AG10803 (cell line): ENCODE results near the gene AKT3.

ENCODE experiments used
- DNase-seq: peaks from one replicate; pipeline ENCODE4 v3.0.0; 2010; ENCODE audit warnings: low read depth
- H3K4me3 ChIP-seq: 2 replicates; pipeline ENCODE4 v1.5.1; 2011; ENCODE audit warnings: mild to moderate bottlenecking, low read length, control low read depth
- TF ChIP-seq, protein P1 (sequence below): conservative IDR thresholded peaks from 2 replicates; pipeline ENCODE4 v1.5.1; 2011; ENCODE audit warnings: mild to moderate bottlenecking, low read length, control low read depth, inconsistent platforms

Gene AKT3

GRCh38 chr1:243496806-243497205, 353.2 kb downstream of the AKT3 start:
- no peak for DNase-seq
- TF ChIP-seq, protein P1, sequence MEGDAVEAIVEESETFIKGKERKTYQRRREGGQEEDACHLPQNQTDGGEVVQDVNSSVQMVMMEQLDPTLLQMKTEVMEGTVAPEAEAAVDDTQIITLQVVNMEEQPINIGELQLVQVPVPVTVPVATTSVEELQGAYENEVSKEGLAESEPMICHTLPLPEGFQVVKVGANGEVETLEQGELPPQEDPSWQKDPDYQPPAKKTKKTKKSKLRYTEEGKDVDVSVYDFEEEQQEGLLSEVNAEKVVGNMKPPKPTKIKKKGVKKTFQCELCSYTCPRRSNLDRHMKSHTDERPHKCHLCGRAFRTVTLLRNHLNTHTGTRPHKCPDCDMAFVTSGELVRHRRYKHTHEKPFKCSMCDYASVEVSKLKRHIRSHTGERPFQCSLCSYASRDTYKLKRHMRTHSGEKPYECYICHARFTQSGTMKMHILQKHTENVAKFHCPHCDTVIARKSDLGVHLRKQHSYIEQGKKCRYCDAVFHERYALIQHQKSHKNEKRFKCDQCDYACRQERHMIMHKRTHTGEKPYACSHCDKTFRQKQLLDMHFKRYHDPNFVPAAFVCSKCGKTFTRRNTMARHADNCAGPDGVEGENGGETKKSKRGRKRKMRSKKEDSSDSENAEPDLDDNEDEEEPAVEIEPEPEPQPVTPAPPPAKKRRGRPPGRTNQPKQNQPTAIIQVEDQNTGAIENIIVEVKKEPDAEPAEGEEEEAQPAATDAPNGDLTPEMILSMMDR = no peak
- no peak overlapping the region for H3K4me3 ChIP-seq

- 0 out of 2 replicates have a peak overlapping the region, but pooled peaks have one; percentile 12 for H3K4me3 ChIP-seq
- no peak for DNase-seq
- TF ChIP-seq, protein P1 = no peak
Measured at GRCh38 chr1:243496187-243496646, 353.8 kb downstream of the AKT3 start.

- DNase-seq = peak; percentile 79
- TF ChIP-seq, protein P1 = no peak
- 0 out of 2 replicates have a peak overlapping the region, but pooled peaks have one; percentile 12 for H3K4me3 ChIP-seq
Measured at GRCh38 chr1:243495442-243496186, 354.4 kb downstream of the AKT3 start.

DNA sequence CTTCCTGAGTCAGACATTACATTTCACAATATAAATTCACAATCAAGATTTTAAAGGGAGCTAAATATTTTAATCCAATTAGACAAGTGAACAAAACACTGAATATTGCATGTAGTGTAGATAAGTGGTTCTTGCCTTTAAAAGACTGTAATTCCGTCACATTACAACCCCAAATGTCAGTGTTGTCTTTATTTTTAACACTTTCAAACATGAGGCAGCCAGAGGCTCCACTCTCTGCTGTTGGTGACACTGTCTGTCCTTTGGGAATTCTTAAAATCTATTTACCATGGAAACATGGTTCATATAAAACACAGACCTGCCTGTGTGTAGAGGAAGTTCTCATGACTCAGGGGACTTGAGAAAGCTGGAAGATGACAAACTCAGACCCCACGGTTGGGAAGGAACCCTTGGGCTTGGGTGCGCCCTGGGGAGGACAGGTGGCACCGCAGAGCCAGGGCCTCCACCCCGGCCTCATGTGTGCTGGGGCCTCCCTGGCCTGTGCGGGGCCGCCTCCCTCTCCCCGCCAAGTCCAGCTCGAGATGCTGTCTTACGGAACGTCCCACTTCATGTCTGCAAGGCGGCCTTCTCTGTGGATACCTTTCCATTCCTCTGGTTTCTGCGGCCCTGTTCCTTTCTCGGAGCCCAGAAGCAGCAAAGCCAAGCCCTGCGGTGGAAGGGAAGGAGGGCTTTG, 355.2 kb downstream of the AKT3 start:
- TF ChIP-seq, protein P1 = no peak
- H3K4me3 ChIP-seq = no peak overlapping the region
- no peak for DNase-seq

DNA sequence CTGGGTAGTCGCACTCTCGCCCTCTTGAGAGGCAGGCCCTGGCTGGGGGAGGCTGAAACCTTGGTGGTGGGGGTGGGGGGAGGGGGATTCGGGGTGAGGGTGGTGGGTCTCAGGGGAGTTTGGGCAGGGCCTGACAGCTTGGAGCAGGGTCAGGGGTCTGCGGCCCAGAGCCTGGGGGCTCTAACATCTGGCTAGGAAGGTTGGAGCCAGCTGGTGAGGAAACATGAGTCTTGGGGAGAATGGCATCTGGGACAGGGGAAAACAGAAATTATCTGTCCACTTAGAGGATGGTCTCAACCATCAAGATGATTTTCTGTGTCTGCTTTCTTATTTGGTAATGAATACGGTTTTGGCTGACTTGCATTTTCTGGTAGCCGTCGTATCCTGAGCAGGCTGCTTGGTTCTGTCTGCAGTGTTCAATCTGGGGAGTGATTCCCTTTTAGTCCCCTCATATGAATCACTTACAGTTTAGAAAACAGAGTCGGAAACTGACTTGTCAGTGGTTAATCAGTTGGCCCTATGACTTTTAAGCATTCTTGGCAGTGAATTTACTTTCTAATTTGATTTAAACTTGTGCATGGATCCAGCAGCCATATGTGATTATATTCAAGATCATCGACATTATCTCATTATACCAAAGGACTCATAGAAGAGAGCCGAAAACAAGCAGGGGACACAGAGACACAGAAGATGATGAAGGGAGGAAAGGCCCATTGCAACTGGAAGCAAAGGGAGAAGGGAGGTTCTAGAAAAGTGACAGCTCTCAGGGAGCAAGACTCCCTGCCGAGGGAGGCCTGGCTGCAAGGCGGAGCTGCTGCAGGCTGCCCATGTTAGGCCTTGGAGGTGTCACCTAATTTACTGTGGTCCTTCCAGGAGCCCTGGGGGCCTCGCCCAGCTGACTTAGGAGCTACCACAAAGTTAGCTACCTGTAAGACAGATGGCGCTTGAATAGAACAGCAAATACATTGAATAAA, 356.6 kb downstream of the AKT3 start:
- TF ChIP-seq, protein P1 = no peak
- H3K4me3 ChIP-seq = no peak overlapping the region
- no peak for DNase-seq

DNA sequence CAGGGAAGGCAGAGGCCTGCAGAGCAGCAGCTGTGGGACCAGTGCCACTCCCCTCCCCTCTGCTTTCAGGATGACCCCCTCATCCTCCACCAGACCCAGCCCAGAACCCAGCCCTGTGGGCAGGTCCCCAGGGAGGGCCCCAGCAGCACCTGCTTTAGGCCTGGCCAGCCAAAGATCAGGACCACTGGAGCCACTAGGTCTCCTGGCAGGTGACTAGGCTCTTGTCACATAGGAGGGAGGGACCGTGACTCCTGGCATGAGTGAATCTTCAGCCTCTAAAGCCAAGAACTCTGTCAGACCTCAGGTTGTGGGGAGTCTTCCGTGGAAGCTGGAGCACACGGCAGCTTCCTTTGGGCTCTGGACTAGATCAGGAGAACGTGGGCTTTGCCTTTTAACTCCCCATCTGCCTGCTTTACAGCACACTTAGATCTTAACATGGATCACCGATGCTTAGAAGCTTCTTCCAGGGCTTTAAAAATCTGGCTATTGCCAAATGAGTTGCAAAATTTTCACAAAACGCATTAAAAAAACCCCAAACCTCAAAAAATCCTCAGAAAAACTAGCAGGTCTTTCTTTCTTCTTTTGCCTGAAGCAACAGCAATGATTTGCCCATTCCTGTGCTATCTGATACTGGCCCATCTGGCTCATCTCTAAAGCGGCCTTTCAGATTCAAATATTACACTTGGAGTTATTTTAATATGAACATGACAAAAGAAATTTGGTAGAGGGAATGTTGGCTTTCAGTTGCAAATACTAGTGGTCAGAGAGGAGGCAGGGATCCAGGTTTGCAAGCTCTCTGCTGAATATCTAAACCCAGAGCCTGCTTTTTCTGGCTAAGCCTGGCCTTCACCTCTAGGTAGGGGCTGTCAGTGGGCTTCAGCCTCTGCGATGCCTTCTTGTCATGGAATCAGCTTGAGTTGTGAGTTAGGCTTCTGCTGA, 359.0 kb downstream of the AKT3 start:
- no peak overlapping the region for H3K4me3 ChIP-seq
- TF ChIP-seq, protein P1 = no peak
- peak; percentile 95 for DNase-seq
